T-helper 1 cell treated with Interleukin-12 subunit alpha and Interleukin-12 subunit beta and Interleukin-4 antibody, amounts not matched to agents 30 μg/mL and 1 μg/mL, for 36 hours (primary cell): ENCODE measurements around the gene SPAG5.

Experiments used
- H3K27ac Mint-ChIP-seq: one replicate; pipeline ENCODE4 v1.8.0; 2021; ENCODE audit warnings: mild to moderate bottlenecking, mixed read lengths
- H3K27me3 Mint-ChIP-seq: one replicate; pipeline ENCODE4 v1.8.0; 2021; ENCODE audit warnings: low read depth, mixed read lengths
- H3K36me3 Mint-ChIP-seq: one replicate; pipeline ENCODE4 v1.8.0; 2021; ENCODE audit warnings: low read depth, mixed read lengths
- H3K4me1 Mint-ChIP-seq: one replicate; pipeline ENCODE4 v1.8.0; 2021; ENCODE audit warnings: low read depth, mixed read lengths
- H3K4me3 Mint-ChIP-seq: one replicate; pipeline ENCODE4 v1.8.0; 2021; ENCODE audit warnings: mild to moderate bottlenecking, moderate library complexity, mixed read lengths
- H3K9me3 Mint-ChIP-seq: one replicate; pipeline ENCODE4 v1.8.0; 2021; ENCODE audit warnings: mixed read lengths

SPAG5 gene

DNA sequence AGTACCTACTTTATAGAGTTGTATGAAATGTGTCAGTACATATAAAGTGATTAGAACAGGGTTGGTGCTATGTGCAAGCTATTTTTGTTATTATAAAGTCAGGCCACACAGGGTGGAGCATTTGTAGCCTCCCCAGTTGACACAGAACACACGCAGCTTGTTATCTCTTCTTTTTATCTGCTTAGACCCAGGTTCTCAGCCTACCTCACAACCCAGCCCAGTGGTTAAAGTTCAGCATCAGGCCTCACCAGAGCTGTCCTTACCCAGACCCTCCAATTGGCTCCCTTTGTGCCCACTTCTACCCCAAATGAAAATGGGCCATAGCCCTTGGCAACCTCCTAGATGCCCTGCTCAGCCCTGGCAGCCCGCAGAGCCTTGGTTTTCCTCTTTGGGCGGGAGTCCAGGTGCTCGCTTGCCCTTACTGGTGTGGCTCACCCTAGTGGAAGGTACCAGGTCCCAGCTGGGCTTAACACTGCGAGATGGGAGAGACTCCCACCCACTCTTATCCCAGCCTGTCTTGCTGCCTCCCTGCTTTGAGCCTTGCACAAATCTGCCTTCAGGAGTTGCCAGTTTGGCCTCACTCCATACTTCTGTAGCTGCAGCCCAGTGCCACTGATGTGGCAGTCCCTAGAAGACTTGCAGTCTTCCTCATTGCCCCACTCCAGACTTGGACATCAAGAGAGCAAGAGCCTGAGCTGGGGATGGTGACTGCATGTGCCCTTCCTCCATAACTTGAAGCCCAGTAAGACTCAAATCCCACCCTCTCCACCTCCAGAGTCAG is 26.4 kb downstream of the SPAG5 start:
- Mint-ChIP-seq H3K27ac (peak overlapping the region; percentile 86), H3K4me3 (peak overlapping the region; percentile 94), H3K27me3 (no peaks in the 10 kb centered on the region), H3K36me3 (peaks cover 38% of the 10 kb centered on the region), H3K9me3 (no peaks in the 10 kb centered on the region), H3K4me1 (peaks cover 56% of the 10 kb centered on the region)

DNA sequence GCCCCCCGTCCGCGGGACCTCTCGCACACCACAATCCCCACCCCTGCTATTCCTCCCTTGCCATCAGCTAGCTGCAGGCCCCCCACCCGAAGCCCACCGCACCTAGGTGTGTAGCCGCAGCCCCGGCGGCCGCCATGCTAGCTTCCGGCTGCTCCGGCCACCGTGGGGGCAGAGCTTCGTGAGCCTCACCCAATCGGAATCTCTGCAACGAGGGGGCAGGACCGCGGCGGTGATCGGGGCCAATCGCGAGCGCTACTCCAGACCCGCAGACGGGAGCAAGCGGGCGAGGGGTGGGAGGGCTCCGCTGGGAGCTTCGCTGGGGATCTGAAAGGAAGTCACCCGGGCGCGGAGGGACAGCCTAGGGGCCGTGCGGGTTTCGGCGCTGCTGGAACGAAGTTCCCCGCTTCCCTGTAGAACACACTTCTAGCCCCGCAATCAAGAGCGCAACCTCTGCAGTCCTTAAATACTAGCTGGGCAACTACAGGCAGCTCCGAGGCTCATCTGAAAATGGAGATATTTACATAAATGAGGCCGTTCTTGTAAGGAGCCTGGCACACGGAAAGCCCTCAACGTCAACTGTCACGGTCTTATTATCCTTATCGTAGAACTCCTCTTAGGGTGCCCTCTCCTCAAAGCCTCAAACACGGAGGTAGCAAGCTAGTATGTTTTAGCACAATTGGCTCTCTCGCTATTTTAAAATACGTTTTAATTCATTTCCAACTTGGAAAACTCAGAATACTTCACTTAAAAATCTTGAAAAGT is 27.3 kb downstream of the SPAG5 start, which contains the start of gene PIGS:
Gene PIGS, minus strand, starts transcription at position 164 of the 762 bp plus-strand sequence. Its CDS starts 28 bp downstream, at position 136.
- Mint-ChIP-seq H3K9me3 (no peaks in the 10 kb centered on the region), H3K36me3 (peaks cover 37% of the 10 kb centered on the region), H3K4me3 (peak within 1 kb of the TSS; percentile 94), H3K4me1 (peaks cover 55% of the 10 kb centered on the region), H3K27ac (peak within 1 kb of the TSS; percentile 92), H3K27me3 (no peaks in the 10 kb centered on the region)

DNA sequence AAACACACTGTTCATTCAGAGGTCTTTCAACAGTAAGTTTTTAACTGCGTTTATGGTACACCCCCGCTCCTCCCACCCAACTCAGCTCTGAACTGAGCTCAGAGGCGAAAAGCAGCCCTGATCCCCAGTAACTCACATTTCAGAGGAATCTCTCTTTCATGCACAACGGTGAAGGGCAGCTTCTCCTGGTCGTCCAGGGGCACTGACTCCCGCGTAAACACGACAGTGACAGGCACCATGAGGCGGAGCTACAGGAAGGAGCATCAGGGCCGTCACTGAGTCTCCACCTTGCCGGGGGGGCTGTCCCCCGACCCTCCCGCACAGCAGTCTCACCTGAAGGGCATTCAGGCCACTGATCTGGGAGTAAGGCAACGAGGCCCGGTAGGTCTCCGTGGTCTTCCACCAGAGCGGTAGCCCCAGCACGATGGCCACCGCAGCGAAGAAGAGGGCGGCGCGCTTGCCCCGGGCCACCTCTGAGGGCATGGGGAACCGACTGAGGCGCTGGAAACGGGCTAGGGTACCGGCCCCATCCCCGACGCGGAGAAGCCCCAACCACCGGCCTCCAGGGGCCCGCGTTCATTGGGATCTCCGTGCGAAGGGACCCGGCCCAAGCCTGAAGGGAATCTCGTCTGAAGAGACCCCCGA is 28.0 kb downstream of the SPAG5 start:
- Mint-ChIP-seq H3K4me3 (peak overlapping the region; percentile 94), H3K36me3 (peaks cover 32% of the 10 kb centered on the region), H3K27me3 (no peaks in the 10 kb centered on the region), H3K27ac (peak overlapping the region; percentile 92), H3K4me1 (peaks cover 48% of the 10 kb centered on the region), H3K9me3 (no peaks in the 10 kb centered on the region)

DNA sequence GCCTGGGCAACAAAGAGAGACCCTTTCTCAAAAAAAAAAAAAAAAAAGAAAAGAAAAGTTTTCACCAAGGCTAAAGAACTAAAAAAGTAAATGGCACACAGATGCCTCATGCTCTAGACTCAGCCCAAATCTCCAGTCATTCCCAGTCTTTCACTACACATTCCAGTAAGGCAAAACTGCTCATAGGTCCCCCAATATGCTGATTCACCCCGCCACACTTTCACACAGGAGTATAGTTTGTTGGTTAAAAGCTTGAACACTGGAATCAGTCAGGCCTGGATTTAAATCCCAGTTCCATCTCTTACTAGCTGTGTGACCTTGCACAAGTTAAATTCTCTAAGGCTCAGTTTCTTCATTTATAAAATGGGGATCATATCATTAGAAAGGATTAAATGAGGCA is 29.4 kb downstream of the SPAG5 start:
- H3K9me3 Mint-ChIP-seq: no peaks in the 10 kb centered on the region
- H3K27ac Mint-ChIP-seq: no peak overlapping the region
- H3K36me3 Mint-ChIP-seq: peaks cover 30% of the 10 kb centered on the region
- H3K4me3 Mint-ChIP-seq: no peak overlapping the region
- peaks cover 47% of the 10 kb centered on the region for H3K4me1 Mint-ChIP-seq
- no peaks in the 10 kb centered on the region for H3K27me3 Mint-ChIP-seq

- H3K27me3 Mint-ChIP-seq: no peaks in the 10 kb centered on the region
- H3K4me3 Mint-ChIP-seq: peak overlapping the region; percentile 6
- peaks cover 19% of the 10 kb centered on the region for H3K36me3 Mint-ChIP-seq
- H3K4me1 Mint-ChIP-seq: peaks cover 36% of the 10 kb centered on the region
- H3K27ac Mint-ChIP-seq: peak overlapping the region; percentile 37
- no peaks in the 10 kb centered on the region for H3K9me3 Mint-ChIP-seq
These were observed 31.2 kb downstream of the SPAG5 start for GRCh38 chr17:28567604-28568003.

- no peak overlapping the region for H3K4me3 Mint-ChIP-seq
- peaks cover 30% of the 10 kb centered on the region for H3K36me3 Mint-ChIP-seq
- peaks cover 16% of the 10 kb centered on the region for H3K4me1 Mint-ChIP-seq
- no peak overlapping the region for H3K27ac Mint-ChIP-seq
- H3K9me3 Mint-ChIP-seq: no peaks in the 10 kb centered on the region
- H3K27me3 Mint-ChIP-seq: no peaks in the 10 kb centered on the region
These were observed 35.4 kb downstream of the SPAG5 start for GRCh38 chr17:28563475-28563874.

DNA sequence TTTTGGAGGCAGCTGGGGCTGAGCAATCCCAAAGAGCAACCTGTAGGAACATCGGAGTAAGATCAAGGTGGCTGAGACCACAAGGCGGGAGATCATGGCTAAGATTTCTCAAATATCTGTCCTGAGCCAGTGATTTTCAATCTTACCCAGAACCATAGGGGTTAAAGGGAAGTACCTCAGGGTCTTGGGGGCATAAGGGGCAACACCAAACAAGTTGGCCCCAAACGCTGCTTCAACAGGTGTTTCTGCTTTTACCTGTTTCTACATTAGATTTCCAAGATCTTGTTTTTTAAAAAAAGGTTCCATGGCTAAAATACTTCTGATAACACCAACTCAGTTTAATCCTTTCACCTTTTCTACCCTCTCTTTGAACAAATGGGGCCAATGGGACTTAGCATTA is 43.8 kb downstream of the SPAG5 start:
- Mint-ChIP-seq H3K36me3 (peaks cover 46% of the 10 kb centered on the region), H3K27me3 (no peaks in the 10 kb centered on the region)

DNA sequence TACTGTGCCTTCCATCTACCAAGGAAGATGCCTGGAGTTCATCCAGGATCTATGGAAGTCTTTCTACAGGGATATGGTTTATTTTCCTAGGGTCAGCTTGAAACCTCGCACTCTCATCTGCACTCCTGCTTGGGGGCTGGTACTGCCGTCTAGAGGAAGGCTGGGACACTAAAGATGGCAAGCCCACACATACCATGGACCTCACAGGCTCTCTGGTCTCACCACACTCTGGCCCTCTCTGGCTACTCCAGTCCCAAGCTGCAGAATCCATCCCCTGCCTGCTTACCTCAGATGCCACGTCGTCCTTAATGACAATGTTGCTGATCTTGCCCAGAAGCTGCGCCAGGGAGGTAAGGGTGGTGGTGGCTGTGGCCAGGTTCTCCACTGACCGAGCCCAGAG is 44.3 kb downstream of the SPAG5 start:
- Mint-ChIP-seq H3K4me1 (peaks cover 30% of the 10 kb centered on the region), H3K27me3 (no peaks in the 10 kb centered on the region), H3K4me3 (no peak overlapping the region), H3K36me3 (peaks cover 43% of the 10 kb centered on the region), H3K27ac (no peak overlapping the region), H3K9me3 (no peaks in the 10 kb centered on the region)

More for the DNA sequence above, 43.8 kb downstream of the SPAG5 start:
- Mint-ChIP-seq H3K4me3 (no peak overlapping the region), H3K4me1 (peaks cover 26% of the 10 kb centered on the region), H3K27ac (no peak overlapping the region), H3K9me3 (no peaks in the 10 kb centered on the region)

GRCh38 chr17:28553000-28553505 is 45.8 kb downstream of the SPAG5 start:
- H3K4me3 Mint-ChIP-seq: peak overlapping the region; percentile 80
- peak overlapping the region; percentile 78 for H3K27ac Mint-ChIP-seq
- H3K9me3 Mint-ChIP-seq: no peaks in the 10 kb centered on the region
- H3K36me3 Mint-ChIP-seq: peaks cover 44% of the 10 kb centered on the region
- H3K27me3 Mint-ChIP-seq: no peaks in the 10 kb centered on the region
- peaks cover 45% of the 10 kb centered on the region for H3K4me1 Mint-ChIP-seq

GRCh38 chr17:28552176-28552999 is 46.4 kb downstream of the SPAG5 start, which contains the start of gene UNC119:
Gene UNC119 (minus strand): TSS chr17:28552624. CDS start chr17:28552557, 67 bp downstream.
- peaks cover 49% of the 10 kb centered on the region for H3K4me1 Mint-ChIP-seq

GRCh38 chr17:28551421-28552175 is 47.2 kb downstream of the SPAG5 start:
- Mint-ChIP-seq H3K9me3 (no peaks in the 10 kb centered on the region), H3K36me3 (peaks cover 39% of the 10 kb centered on the region), H3K4me1 (peaks cover 49% of the 10 kb centered on the region), H3K4me3 (peak overlapping the region; percentile 94), H3K27ac (peak overlapping the region; percentile 98), H3K27me3 (no peaks in the 10 kb centered on the region)

More at GRCh38 chr17:28552176-28552999, 46.4 kb downstream of the SPAG5 start, which contains the start of gene UNC119:
- no peaks in the 10 kb centered on the region for H3K27me3 Mint-ChIP-seq
- peak within 1 kb of the TSS; percentile 98 for H3K27ac Mint-ChIP-seq
- H3K4me3 Mint-ChIP-seq: peak within 1 kb of the TSS; percentile 94
- H3K9me3 Mint-ChIP-seq: no peaks in the 10 kb centered on the region
- peaks cover 42% of the 10 kb centered on the region for H3K36me3 Mint-ChIP-seq

GRCh38 chr17:28550858-28551257 is 48.0 kb downstream of the SPAG5 start:
- Mint-ChIP-seq H3K4me3 (peak overlapping the region; percentile 94), H3K36me3 (peaks cover 34% of the 10 kb centered on the region), H3K27ac (peak overlapping the region; percentile 98), H3K27me3 (no peaks in the 10 kb centered on the region), H3K4me1 (peaks cover 49% of the 10 kb centered on the region), H3K9me3 (no peaks in the 10 kb centered on the region)
